ENCODE results near the gene SMPDL3A. TPM values are rescaled to one million over a fixed set of nuclear protein-coding genes. Genes with fewer than 3 reads are reported as not detected.

The SMPDL3A gene
- total and polyA plus RNA-seq, 2 of the 13 experiments (the other 11 are each of a cell fraction or from before 2014, with no cell fraction given): 7.8 to 17.3 TPM

DNA sequence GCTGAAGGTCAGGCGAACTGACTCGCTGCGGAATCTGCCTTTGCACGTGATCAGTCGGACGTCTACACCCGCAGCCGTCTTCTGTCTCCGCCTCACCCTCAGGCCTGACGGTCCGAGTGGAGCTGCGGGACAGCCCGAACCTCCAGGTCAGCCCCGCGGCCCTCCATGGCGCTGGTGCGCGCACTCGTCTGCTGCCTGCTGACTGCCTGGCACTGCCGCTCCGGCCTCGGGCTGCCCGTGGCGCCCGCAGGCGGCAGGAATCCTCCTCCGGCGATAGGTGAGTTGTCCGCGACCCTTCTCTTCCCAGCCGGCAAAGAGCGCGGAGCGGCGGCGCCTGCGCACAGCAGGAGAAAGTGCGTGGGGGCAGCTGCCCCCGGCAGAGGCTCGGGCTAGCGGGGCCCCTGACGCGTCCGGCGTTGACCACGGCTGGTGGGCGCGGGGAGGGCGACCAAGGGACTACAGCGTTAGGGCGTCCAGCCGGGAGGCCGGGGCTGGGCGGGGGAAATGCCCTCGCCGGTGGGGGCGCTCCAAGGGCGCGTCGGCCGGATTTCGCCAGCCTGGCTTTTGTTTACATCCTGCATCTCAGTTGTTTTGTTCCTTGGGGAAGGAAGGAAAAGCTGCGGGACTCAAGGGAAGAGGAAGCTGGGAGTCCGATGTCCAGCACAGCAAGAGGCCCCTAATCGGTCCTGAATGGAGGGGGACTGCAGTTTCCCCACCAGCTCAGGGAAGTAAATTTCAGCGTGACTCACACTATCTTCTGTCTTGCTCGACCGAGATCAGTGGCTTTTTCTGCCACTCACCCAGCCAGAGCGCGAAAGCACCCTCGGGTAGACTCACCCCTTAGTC lies at the start of gene SMPDL3A (continued):
- 0 out of 2 replicates have a peak, but pooled peaks have one; percentile 19 for TF ChIP-seq TBP (CRISPR knock-in tag; IDR thresholded peaks at IDR 0.05)
- TF ChIP-seq TOE1 (CRISPR knock-in tag; IDR thresholded peaks at IDR 0.05): no peak; the same call in 1 of the 2 replicates
- peak; percentile 83; the same call in 1 of the 2 replicates for TF ChIP-seq SRY (CRISPR knock-in tag; IDR thresholded peaks at IDR 0.05)
- TF ChIP-seq, protein P1, sequence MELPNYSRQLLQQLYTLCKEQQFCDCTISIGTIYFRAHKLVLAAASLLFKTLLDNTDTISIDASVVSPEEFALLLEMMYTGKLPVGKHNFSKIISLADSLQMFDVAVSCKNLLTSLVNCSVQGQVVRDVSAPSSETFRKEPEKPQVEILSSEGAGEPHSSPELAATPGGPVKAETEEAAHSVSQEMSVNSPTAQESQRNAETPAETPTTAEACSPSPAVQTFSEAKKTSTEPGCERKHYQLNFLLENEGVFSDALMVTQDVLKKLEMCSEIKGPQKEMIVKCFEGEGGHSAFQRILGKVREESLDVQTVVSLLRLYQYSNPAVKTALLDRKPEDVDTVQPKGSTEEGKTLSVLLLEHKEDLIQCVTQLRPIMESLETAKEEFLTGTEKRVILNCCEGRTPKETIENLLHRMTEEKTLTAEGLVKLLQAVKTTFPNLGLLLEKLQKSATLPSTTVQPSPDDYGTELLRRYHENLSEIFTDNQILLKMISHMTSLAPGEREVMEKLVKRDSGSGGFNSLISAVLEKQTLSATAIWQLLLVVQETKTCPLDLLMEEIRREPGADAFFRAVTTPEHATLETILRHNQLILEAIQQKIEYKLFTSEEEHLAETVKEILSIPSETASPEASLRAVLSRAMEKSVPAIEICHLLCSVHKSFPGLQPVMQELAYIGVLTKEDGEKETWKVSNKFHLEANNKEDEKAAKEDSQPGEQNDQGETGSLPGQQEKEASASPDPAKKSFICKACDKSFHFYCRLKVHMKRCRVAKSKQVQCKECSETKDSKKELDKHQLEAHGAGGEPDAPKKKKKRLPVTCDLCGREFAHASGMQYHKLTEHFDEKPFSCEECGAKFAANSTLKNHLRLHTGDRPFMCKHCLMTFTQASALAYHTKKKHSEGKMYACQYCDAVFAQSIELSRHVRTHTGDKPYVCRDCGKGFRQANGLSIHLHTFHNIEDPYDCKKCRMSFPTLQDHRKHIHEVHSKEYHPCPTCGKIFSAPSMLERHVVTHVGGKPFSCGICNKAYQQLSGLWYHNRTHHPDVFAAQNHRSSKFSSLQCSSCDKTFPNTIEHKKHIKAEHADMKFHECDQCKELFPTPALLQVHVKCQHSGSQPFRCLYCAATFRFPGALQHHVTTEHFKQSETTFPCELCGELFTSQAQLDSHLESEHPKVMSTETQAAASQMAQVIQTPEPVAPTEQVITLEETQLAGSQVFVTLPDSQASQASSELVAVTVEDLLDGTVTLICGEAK (IDR thresholded peaks at IDR 0.05): no peak
- TF ChIP-seq, protein P1 (CRISPR knock-in tag; IDR thresholded peaks at IDR 0.05): peak; percentile 87
- TF ChIP-seq ZNF691 (CRISPR knock-in tag; IDR thresholded peaks at IDR 0.05; ENCODE audit: borderline replicate concordance, low read depth): peak; percentile 82; the same call in 1 of the 2 replicates
- no peak for TF ChIP-seq CENPX (CRISPR knock-in tag; IDR thresholded peaks at IDR 0.05)
- TF ChIP-seq NKX3-1 (CRISPR knock-in tag; IDR thresholded peaks at IDR 0.05): no peak; the same call in 1 of the 2 replicates
- TF ChIP-seq KLF16 (CRISPR knock-in tag; IDR thresholded peaks at IDR 0.05): peak in 1 of 2 experiments; percentile 98; a peak in 2 of 4 replicates
- TF ChIP-seq FOXO4 (CRISPR knock-in tag; conservative IDR thresholded peaks at IDR 0.05): 0 out of 2 replicates have a peak, but pooled peaks have one; percentile 73
- no peak for TF ChIP-seq JUNB (CRISPR knock-in tag; IDR thresholded peaks at IDR 0.05; ENCODE audit: borderline replicate concordance)
- TF ChIP-seq TEAD2 (CRISPR knock-in tag; IDR thresholded peaks at IDR 0.05): 0 out of 2 replicates have a peak, but pooled peaks have one; percentile 91
- TF ChIP-seq BRD4 (CRISPR knock-in tag; IDR thresholded peaks at IDR 0.05): peak; percentile 73
- TF ChIP-seq IRF9 (CRISPR knock-in tag; IDR thresholded peaks at IDR 0.05; ENCODE audit: borderline replicate concordance): peak; percentile 78; the same call in 1 of the 2 replicates
- peak; percentile 96 for TF ChIP-seq TBX2 (CRISPR knock-in tag; IDR thresholded peaks at IDR 0.05; ENCODE audit: borderline replicate concordance)
- TF ChIP-seq SIX1 (CRISPR knock-in tag; IDR thresholded peaks at IDR 0.05; ENCODE audit: borderline replicate concordance): no peak; the same call in 1 of the 2 replicates
